ENCODE measurements around the gene ZNF593OS. TPM values are rescaled to one million over a fixed set of nuclear protein-coding genes. Genes with fewer than 3 reads are reported as not detected.

ZNF593OS gene
- total and polyA plus RNA-seq, 4 donors = 0.10 to 0.32 TPM; not detected in 2

DNA sequence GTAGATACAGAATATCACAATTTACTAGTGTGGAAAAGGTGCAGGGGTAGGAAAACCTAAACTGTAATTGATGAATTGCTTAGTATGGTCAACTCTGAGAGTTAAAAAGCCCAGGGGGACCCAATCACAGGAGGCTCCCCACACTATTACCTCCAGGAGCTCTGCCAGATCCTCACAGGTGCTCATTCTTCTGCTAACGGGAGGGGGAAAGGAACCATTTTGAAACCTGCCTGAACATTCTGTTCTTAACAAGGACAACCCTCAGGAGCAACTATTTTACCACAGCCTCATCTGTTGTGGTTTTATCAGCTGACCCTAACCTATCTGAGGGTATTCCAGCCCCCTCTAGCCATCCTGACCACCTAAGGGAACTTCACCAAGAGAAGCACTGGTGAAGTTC lies 40.9 kb downstream of the ZNF593OS start:
- DNase-seq (ENCODE audit: low spot score) = no peak
- H3K9me3 ChIP-seq (ENCODE audit: control insufficient read depth in 4 of 4, low read length in 3 of 4) = no peaks in the 10 kb centered on the region
- no peak overlapping the region for H3K9ac ChIP-seq (ENCODE audit: low read depth in 1 of 2, low read length in 2 of 2)
- H3K4me1 ChIP-seq (ENCODE audit: control insufficient read depth in 4 of 4, insufficient read depth in 4 of 4, low read length in 3 of 4) = peaks cover 2 to 11% (median 6%) of the 10 kb centered on the region in 4 donors
- no peak overlapping the region for H3K27ac ChIP-seq (ENCODE audit: low read depth in 1 of 2, low read length in 2 of 2)
- TF ChIP-seq, protein P1, sequence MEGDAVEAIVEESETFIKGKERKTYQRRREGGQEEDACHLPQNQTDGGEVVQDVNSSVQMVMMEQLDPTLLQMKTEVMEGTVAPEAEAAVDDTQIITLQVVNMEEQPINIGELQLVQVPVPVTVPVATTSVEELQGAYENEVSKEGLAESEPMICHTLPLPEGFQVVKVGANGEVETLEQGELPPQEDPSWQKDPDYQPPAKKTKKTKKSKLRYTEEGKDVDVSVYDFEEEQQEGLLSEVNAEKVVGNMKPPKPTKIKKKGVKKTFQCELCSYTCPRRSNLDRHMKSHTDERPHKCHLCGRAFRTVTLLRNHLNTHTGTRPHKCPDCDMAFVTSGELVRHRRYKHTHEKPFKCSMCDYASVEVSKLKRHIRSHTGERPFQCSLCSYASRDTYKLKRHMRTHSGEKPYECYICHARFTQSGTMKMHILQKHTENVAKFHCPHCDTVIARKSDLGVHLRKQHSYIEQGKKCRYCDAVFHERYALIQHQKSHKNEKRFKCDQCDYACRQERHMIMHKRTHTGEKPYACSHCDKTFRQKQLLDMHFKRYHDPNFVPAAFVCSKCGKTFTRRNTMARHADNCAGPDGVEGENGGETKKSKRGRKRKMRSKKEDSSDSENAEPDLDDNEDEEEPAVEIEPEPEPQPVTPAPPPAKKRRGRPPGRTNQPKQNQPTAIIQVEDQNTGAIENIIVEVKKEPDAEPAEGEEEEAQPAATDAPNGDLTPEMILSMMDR (IDR thresholded peaks at IDR 0.05; ENCODE audit: low read depth, low read length, missing input control) = no peak
- TF ChIP-seq, protein P2, sequence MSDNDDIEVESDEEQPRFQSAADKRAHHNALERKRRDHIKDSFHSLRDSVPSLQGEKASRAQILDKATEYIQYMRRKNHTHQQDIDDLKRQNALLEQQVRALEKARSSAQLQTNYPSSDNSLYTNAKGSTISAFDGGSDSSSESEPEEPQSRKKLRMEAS (IDR thresholded peaks at IDR 0.05) = no peak
- TF ChIP-seq TAF1 (conservative IDR thresholded peaks at IDR 0.05) (no peak), RXRA (IDR thresholded peaks at IDR 0.05) (no peak), JUND (IDR thresholded peaks at IDR 0.05) (no peak)
- H3K36me3 ChIP-seq (ENCODE audit: control insufficient read depth in 4 of 4, insufficient read depth in 3 of 4, low read depth in 1 of 4, low read length in 3 of 4) = no peaks in the 10 kb centered on the region
- no peaks in the 10 kb centered on the region for H3K27me3 ChIP-seq (ENCODE audit: control insufficient read depth in 4 of 4, insufficient read depth in 4 of 4, low read length in 3 of 4)
- 83% methylated on average over 1 of the region's 1 CpG for WGBS
- H3K4me3 ChIP-seq (ENCODE audit: low read depth in 1 of 3, low read length in 3 of 3) = no peak overlapping the region

DNA sequence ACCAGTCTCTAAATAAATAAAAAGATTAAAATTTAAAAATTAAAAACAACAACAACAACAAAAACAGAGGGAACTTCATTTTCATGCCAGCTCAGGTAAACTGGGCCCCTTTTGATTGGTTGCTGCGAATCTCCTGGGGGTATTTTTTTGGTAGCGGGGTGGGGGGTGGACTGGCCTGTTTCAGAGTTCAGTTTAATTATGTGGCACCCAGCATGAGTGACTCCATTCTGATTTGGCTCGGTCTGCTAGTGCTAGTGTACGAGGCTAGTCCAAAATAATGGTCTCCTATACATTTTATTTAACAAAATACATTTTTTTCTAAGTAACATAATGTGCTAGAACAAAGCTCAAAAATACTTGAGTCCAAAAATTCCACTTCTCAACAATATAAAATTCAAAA lies 41.9 kb downstream of the ZNF593OS start:
- H3K27ac ChIP-seq (ENCODE audit: low read depth in 1 of 2, low read length in 2 of 2) = no peak overlapping the region
- no peaks in the 10 kb centered on the region for H3K9me3 ChIP-seq (ENCODE audit: control insufficient read depth in 4 of 4, low read length in 3 of 4)
- peaks cover 2 to 19% (median 11%) of the 10 kb centered on the region in 4 donors for H3K4me1 ChIP-seq (ENCODE audit: control insufficient read depth in 4 of 4, insufficient read depth in 4 of 4, low read length in 3 of 4)
- H3K27me3 ChIP-seq (ENCODE audit: control insufficient read depth in 4 of 4, insufficient read depth in 4 of 4, low read length in 3 of 4) = no peaks in the 10 kb centered on the region
- no peak overlapping the region for H3K4me3 ChIP-seq (ENCODE audit: low read depth in 1 of 3, low read length in 3 of 3)
- no peak for DNase-seq (ENCODE audit: low spot score)
- H3K36me3 ChIP-seq (ENCODE audit: control insufficient read depth in 4 of 4, insufficient read depth in 3 of 4, low read depth in 1 of 4, low read length in 3 of 4) = no peaks in the 10 kb centered on the region
- WGBS = 92% methylated on average over 4 of the region's 4 CpGs
- no peak overlapping the region for H3K9ac ChIP-seq (ENCODE audit: low read depth in 1 of 2, low read length in 2 of 2)
- TF ChIP-seq, protein P2 (IDR thresholded peaks at IDR 0.05) = no peak
- TF ChIP-seq, protein P3, sequence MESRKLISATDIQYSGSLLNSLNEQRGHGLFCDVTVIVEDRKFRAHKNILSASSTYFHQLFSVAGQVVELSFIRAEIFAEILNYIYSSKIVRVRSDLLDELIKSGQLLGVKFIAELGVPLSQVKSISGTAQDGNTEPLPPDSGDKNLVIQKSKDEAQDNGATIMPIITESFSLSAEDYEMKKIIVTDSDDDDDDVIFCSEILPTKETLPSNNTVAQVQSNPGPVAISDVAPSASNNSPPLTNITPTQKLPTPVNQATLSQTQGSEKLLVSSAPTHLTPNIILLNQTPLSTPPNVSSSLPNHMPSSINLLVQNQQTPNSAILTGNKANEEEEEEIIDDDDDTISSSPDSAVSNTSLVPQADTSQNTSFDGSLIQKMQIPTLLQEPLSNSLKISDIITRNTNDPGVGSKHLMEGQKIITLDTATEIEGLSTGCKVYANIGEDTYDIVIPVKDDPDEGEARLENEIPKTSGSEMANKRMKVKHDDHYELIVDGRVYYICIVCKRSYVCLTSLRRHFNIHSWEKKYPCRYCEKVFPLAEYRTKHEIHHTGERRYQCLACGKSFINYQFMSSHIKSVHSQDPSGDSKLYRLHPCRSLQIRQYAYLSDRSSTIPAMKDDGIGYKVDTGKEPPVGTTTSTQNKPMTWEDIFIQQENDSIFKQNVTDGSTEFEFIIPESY (IDR thresholded peaks at IDR 0.05) = no peak

DNA sequence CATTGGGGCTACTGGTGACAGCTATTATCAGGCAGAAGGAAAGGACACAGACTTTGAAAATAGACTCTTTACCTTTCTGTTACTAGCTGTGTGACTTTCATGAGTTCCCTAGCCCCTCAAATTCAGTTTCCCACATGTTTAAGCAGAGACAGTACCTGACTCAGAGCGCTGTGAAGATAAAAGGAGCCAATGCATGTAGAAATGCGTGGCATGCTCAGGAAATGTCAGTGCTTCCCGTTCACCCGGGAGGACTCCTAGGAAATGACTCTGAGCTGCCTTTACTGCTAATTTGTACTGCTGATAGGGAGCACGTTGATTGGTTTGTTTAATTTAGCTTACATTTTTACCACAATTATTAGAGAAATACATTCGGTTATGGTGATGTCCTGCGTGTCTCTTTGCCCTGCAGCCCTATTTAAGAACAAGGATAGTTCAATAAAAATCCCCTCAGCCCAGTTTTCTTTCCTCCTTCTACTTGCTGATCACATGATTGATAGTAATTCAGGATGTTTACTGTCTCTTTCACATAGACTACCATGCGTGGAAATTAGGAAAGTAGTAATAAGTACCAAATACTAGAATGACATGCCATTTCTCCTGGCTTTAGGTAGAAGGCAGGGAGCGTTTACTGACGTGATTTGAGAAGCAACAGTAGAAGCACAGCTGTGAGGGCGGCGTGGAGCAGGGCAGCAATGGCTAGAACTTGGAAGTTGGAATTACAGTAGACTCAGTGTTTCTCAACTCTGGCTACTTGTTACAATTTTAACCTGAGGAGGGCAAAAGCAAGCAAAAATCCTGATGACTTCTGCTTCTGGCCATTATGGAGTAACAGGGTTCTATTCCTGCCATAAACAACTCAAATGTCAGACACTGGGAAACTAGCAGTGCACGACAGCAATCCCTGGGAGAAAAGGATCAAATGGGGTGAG lies 44.1 kb downstream of the ZNF593OS start:
- Histone ChIP-seq H3K27ac (ENCODE audit: low read depth in 1 of 2, low read length in 2 of 2) (no peak overlapping the region), H3K4me1 (ENCODE audit: control insufficient read depth in 4 of 4, insufficient read depth in 4 of 4, low read length in 3 of 4) (peaks cover 2 to 19% (median 17%) of the 10 kb centered on the region in 4 donors), H3K27me3 (ENCODE audit: control insufficient read depth in 4 of 4, insufficient read depth in 4 of 4, low read length in 3 of 4) (no peaks in the 10 kb centered on the region), H3K4me3 (ENCODE audit: low read depth in 1 of 3, low read length in 3 of 3) (no peak overlapping the region), H3K9me3 (ENCODE audit: control insufficient read depth in 4 of 4, low read length in 3 of 4) (no peaks in the 10 kb centered on the region), H3K36me3 (ENCODE audit: control insufficient read depth in 4 of 4, insufficient read depth in 3 of 4, low read depth in 1 of 4, low read length in 3 of 4) (no peaks in the 10 kb centered on the region), H3K9ac (ENCODE audit: low read depth in 1 of 2, low read length in 2 of 2) (no peak overlapping the region)
- 60% methylated on average over 13 of the region's 13 CpGs for WGBS
- no peak for DNase-seq (ENCODE audit: low spot score)
- no peak for TF ChIP-seq RAD21 (IDR thresholded peaks at IDR 0.05)
- no peak for TF ChIP-seq RXRA (IDR thresholded peaks at IDR 0.05)
- no peak for TF ChIP-seq HNF4A (conservative IDR thresholded peaks at IDR 0.05)
- TF ChIP-seq NR2F2 (IDR thresholded peaks at IDR 0.05) = no peak
- TF ChIP-seq TAF1 (conservative IDR thresholded peaks at IDR 0.05) = no peak
- TF ChIP-seq YY1 (IDR thresholded peaks at IDR 0.05) = no peak
- TF ChIP-seq, protein P3 (IDR thresholded peaks at IDR 0.05) = no peak
- no peak for TF ChIP-seq HNF4G (IDR thresholded peaks at IDR 0.05)
- no peak for TF ChIP-seq GABPA (IDR thresholded peaks at IDR 0.05 in 1 of 2, conservative IDR thresholded peaks at IDR 0.05 in 1 of 2)
- TF ChIP-seq FOXA1 (IDR thresholded peaks at IDR 0.05) = no peak
- TF ChIP-seq, protein P4, sequence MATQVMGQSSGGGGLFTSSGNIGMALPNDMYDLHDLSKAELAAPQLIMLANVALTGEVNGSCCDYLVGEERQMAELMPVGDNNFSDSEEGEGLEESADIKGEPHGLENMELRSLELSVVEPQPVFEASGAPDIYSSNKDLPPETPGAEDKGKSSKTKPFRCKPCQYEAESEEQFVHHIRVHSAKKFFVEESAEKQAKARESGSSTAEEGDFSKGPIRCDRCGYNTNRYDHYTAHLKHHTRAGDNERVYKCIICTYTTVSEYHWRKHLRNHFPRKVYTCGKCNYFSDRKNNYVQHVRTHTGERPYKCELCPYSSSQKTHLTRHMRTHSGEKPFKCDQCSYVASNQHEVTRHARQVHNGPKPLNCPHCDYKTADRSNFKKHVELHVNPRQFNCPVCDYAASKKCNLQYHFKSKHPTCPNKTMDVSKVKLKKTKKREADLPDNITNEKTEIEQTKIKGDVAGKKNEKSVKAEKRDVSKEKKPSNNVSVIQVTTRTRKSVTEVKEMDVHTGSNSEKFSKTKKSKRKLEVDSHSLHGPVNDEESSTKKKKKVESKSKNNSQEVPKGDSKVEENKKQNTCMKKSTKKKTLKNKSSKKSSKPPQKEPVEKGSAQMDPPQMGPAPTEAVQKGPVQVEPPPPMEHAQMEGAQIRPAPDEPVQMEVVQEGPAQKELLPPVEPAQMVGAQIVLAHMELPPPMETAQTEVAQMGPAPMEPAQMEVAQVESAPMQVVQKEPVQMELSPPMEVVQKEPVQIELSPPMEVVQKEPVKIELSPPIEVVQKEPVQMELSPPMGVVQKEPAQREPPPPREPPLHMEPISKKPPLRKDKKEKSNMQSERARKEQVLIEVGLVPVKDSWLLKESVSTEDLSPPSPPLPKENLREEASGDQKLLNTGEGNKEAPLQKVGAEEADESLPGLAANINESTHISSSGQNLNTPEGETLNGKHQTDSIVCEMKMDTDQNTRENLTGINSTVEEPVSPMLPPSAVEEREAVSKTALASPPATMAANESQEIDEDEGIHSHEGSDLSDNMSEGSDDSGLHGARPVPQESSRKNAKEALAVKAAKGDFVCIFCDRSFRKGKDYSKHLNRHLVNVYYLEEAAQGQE (IDR thresholded peaks at IDR 0.05) = no peak
- TF ChIP-seq, protein P5, sequence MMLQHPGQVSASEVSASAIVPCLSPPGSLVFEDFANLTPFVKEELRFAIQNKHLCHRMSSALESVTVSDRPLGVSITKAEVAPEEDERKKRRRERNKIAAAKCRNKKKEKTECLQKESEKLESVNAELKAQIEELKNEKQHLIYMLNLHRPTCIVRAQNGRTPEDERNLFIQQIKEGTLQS (IDR thresholded peaks at IDR 0.05) = no peak
- TF ChIP-seq JUND (IDR thresholded peaks at IDR 0.05) = no peak

All from liver (tissue), 9 donors.